ENCODE measurements around the gene RECQL5. TPM values are rescaled to one million over a fixed set of nuclear protein-coding genes. Genes with fewer than 3 reads are reported as not detected.

The RECQL5 gene
- total RNA-seq, 1 experiment from 2014 or later = 36.3 TPM

DNA sequence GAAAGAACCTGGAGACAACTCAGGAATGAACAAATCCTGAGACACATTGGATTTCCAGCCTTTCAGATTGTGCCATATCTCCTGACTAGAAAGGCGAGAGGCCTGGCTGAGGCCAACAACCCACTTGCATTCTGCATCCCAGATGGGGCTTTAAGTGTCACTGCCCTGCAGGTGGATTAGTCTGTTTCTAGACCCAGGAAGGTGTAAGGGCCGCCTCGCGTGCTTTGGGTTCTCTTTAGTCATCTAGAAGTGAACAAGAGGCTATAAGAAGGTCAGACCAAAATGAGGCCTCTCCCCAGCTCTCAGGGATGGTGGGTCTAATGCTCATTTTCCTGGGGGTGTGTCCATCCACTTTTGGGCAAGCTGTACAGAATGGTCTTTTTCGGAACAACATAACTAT is 5.1 kb upstream of the RECQL5 start:
- Mint-ChIP-seq H3K4me1 (ENCODE audit: insufficient read depth, unreplicated experiment) (peaks cover 7% of the 10 kb centered on the region), H3K27me3 (ENCODE audit: insufficient read depth, unreplicated experiment) (no peaks in the 10 kb centered on the region), H3K27ac (ENCODE audit: low read depth, unreplicated experiment) (no peak overlapping the region), H3K36me3 (ENCODE audit: insufficient read depth, unreplicated experiment) (peaks cover 67% of the 10 kb centered on the region), H3K4me3 (ENCODE audit: unreplicated experiment) (no peak overlapping the region), H3K9me3 (ENCODE audit: unreplicated experiment) (no peaks in the 10 kb centered on the region)
- CTCF ChIA-PET = interaction anchor here (0.9 to 2.2 kb wide), 5 partner anchors 9 to 233 kb away, joined by 3 to 22 read pairs (median 3); no protein-coding TSS in a partner anchor
- intact Hi-C loops (cut with micrococcal nuclease) = no loop called here
- TF ChIP-seq, protein P1, sequence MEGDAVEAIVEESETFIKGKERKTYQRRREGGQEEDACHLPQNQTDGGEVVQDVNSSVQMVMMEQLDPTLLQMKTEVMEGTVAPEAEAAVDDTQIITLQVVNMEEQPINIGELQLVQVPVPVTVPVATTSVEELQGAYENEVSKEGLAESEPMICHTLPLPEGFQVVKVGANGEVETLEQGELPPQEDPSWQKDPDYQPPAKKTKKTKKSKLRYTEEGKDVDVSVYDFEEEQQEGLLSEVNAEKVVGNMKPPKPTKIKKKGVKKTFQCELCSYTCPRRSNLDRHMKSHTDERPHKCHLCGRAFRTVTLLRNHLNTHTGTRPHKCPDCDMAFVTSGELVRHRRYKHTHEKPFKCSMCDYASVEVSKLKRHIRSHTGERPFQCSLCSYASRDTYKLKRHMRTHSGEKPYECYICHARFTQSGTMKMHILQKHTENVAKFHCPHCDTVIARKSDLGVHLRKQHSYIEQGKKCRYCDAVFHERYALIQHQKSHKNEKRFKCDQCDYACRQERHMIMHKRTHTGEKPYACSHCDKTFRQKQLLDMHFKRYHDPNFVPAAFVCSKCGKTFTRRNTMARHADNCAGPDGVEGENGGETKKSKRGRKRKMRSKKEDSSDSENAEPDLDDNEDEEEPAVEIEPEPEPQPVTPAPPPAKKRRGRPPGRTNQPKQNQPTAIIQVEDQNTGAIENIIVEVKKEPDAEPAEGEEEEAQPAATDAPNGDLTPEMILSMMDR (IDR thresholded peaks at IDR 0.05; ENCODE audit: unreplicated experiment) = no peak
- no peak for DNase-seq (ENCODE audit: unreplicated experiment)
- no TSS peak for BruUV-seq (replicated peaks)
- POLR2A ChIA-PET = interaction anchor here (0.9 to 26.7 kb wide), 5 partner anchors 12 to 169 kb away, joined by 3 to 748 read pairs (median 6); partner anchors contain the start of gene ITGB4

DNA sequence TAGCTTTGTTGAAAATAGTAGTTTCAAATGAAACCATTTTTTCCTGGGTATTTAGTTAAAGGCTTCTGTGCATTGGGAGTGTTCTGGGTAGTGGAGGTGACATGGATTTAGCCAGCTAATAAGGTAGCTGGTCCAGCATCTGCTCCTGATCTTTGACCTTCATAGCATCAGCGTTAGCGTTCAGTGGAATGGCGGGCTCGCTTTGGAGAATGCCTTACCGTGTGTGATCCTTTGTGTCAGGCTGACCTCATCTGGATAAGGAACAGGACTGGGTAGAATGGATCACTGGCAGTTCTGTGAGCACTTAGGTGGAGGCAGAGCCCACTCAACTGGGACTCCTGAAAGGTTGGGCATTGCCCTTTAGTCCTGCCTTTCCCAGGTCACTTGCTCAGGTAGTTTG is 3.9 kb upstream of the RECQL5 start:
- Mint-ChIP-seq H3K27me3 (ENCODE audit: insufficient read depth, unreplicated experiment) (no peaks in the 10 kb centered on the region), H3K4me1 (ENCODE audit: insufficient read depth, unreplicated experiment) (peaks cover 8% of the 10 kb centered on the region), H3K36me3 (ENCODE audit: insufficient read depth, unreplicated experiment) (peaks cover 56% of the 10 kb centered on the region), H3K9me3 (ENCODE audit: unreplicated experiment) (no peaks in the 10 kb centered on the region), H3K4me3 (ENCODE audit: unreplicated experiment) (no peak overlapping the region), H3K27ac (ENCODE audit: low read depth, unreplicated experiment) (no peak overlapping the region)
- no peak for DNase-seq (ENCODE audit: unreplicated experiment)
- POLR2A ChIA-PET = interaction anchor here (0.6 to 26.7 kb wide), 7 partner anchors 9 to 109 kb away, joined by 3 to 748 read pairs (median 4); partner anchors contain the start of gene ITGB4
- CTCF ChIA-PET = interaction anchor here (0.6 to 1.7 kb wide), 7 partner anchors 9 to 55 kb away, joined by 3 to 5 read pairs (median 4); no protein-coding TSS in a partner anchor
- TF ChIP-seq, protein P1 (IDR thresholded peaks at IDR 0.05; ENCODE audit: unreplicated experiment) = no peak
- BruUV-seq (replicated peaks) = no TSS peak
- intact Hi-C loops (cut with micrococcal nuclease) = no loop called here

DNA sequence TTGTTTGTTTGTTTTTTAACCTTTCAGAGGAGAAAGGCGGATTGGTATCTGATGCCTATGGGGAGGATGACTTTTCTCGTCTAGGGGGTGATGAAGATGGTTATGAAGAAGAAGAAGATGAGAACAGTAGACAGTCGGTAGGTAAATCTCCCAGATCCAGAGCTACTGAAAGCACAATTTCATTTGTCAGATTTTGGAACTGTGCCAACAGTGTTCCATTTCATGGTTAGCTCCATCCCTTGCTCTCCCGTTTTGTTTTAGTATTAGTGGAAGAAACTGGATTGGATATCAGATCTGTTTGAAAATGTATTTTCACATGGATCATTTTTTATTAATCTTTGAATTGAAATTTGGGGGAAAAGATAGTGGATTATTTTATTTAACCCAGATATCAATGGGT is 1.5 kb upstream of the RECQL5 start:
- CTCF ChIA-PET = interaction anchor here (0.7 to 1.6 kb wide), 5 partner anchors 11 to 80 kb away, joined by 3 to 8 read pairs (median 4); partner anchors contain the start of gene SMIM5
- no TSS peak for BruUV-seq (replicated peaks)
- Mint-ChIP-seq H3K4me3 (ENCODE audit: unreplicated experiment) (no peak overlapping the region), H3K9me3 (ENCODE audit: unreplicated experiment) (no peaks in the 10 kb centered on the region), H3K36me3 (ENCODE audit: insufficient read depth, unreplicated experiment) (peaks cover 55% of the 10 kb centered on the region), H3K4me1 (ENCODE audit: insufficient read depth, unreplicated experiment) (peaks cover 15% of the 10 kb centered on the region), H3K27ac (ENCODE audit: low read depth, unreplicated experiment) (no peak overlapping the region), H3K27me3 (ENCODE audit: insufficient read depth, unreplicated experiment) (no peaks in the 10 kb centered on the region)
- intact Hi-C loops (cut with micrococcal nuclease) = no loop called here
- POLR2A ChIA-PET = interaction anchor here (0.6 to 4.0 kb wide), 19 partner anchors 8 to 228 kb away, joined by 3 to 48 read pairs (median 6); partner anchors contain the start of genes GALK1, ITGB4, TRIM65 and UNK
- TF ChIP-seq, protein P1 (IDR thresholded peaks at IDR 0.05; ENCODE audit: unreplicated experiment) = no peak
- DNase-seq (ENCODE audit: unreplicated experiment) = no peak

DNA sequence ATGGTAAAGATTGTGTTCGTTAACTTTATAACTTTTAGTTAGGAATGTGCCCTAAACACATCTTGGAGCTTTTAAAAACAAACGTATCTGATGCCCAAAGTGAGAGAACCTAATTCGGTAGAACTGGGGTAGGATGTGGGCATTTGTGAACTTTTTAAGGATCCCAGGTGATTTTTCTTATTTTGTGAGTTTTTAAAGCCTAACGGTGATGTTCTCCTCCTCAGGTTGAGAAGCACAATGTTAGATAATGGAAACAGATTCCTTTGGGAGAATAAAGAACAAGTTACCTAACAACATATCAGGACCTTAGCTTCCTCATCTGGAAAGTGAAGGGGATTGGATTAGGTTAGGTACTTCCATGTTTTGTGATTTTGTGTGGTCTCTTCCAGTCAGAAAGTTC is 871 bp upstream of the RECQL5 start:
- no peak for DNase-seq (ENCODE audit: unreplicated experiment)
- BruUV-seq (replicated peaks) = no TSS peak
- peaks cover 15% of the 10 kb centered on the region for H3K4me1 Mint-ChIP-seq (ENCODE audit: insufficient read depth, unreplicated experiment)
- intact Hi-C loops (cut with micrococcal nuclease) = no loop called here
- no peaks in the 10 kb centered on the region for H3K27me3 Mint-ChIP-seq (ENCODE audit: insufficient read depth, unreplicated experiment)
- CTCF ChIA-PET = interaction anchor here (0.6 to 1.7 kb wide), 7 partner anchors 12 to 469 kb away, joined by 3 to 8 read pairs (median 4); partner anchors contain the start of gene SMIM5
- POLR2A ChIA-PET = interaction anchor here (0.6 to 4.0 kb wide), 34 partner anchors 9 to 237 kb away, joined by 3 to 48 read pairs (median 5); partner anchors contain the start of genes GALK1, ITGB4, MRPL38 and TRIM65
- no peak overlapping the region for H3K4me3 Mint-ChIP-seq (ENCODE audit: unreplicated experiment)
- TF ChIP-seq, protein P1 (IDR thresholded peaks at IDR 0.05; ENCODE audit: unreplicated experiment) = no peak
- H3K36me3 Mint-ChIP-seq (ENCODE audit: insufficient read depth, unreplicated experiment) = peaks cover 52% of the 10 kb centered on the region
- H3K9me3 Mint-ChIP-seq (ENCODE audit: unreplicated experiment) = no peaks in the 10 kb centered on the region
- no peak overlapping the region for H3K27ac Mint-ChIP-seq (ENCODE audit: low read depth, unreplicated experiment)
